GM18909 (cell line): ENCODE data around the gene SPPL3.

Experiments used
- ATAC-seq: cut with Tn5 transposase; IDR thresholded peaks from one replicate; pipeline ENCODE4 v1.9.1; 2021; ENCODE audit warnings: mild to moderate bottlenecking; ENCODE audit not compliant: unreplicated experiment, poor library complexity

SPPL3 gene

GRCh38 chr12:120879718-120880300 is 24.3 kb downstream of the SPPL3 start:
- ATAC-seq: no peak

GRCh38 chr12:120879102-120879501 is 25.1 kb downstream of the SPPL3 start:
- no peak for ATAC-seq

GRCh38 chr12:120874547-120875245 is 29.5 kb downstream of the SPPL3 start:
- no peak for ATAC-seq

- no peak for ATAC-seq
Observed at GRCh38 chr12:120873226-120873625, 30.9 kb downstream of the SPPL3 start.

- no peak for ATAC-seq
Observed at GRCh38 chr12:120872487-120872886, 31.7 kb downstream of the SPPL3 start.

GRCh38 chr12:120870415-120870814 is 33.7 kb downstream of the SPPL3 start:
- ATAC-seq: no peak

- ATAC-seq: no peak
Observed at GRCh38 chr12:120869376-120869775, 34.8 kb downstream of the SPPL3 start.

- ATAC-seq: no peak
Observed at GRCh38 chr12:120866108-120866507, 38.0 kb downstream of the SPPL3 start.

- ATAC-seq: no peak
Observed at GRCh38 chr12:120865098-120865497, 39.1 kb downstream of the SPPL3 start.

- no peak for ATAC-seq
Observed at GRCh38 chr12:120862664-120863063, 41.5 kb downstream of the SPPL3 start.

- ATAC-seq: no peak
Observed at GRCh38 chr12:120861074-120861795, 42.9 kb downstream of the SPPL3 start.

- no peak for ATAC-seq
Observed at GRCh38 chr12:120858306-120859088, 45.7 kb downstream of the SPPL3 start.

GRCh38 chr12:120856980-120857379 is 47.2 kb downstream of the SPPL3 start:
- ATAC-seq: no peak

GRCh38 chr12:120855823-120856588 is 48.2 kb downstream of the SPPL3 start:
- no peak for ATAC-seq

- ATAC-seq: no peak
Observed at GRCh38 chr12:120854804-120855203, 49.4 kb downstream of the SPPL3 start.

- ATAC-seq: no peak
Observed at GRCh38 chr12:120853188-120853587, 51.0 kb downstream of the SPPL3 start.

GRCh38 chr12:120851944-120852343 is 52.2 kb downstream of the SPPL3 start:
- ATAC-seq: no peak

GRCh38 chr12:120851444-120851843 is 52.7 kb downstream of the SPPL3 start:
- peak; percentile 63 for ATAC-seq

- ATAC-seq: no peak
Observed at GRCh38 chr12:120849765-120850164, 54.4 kb downstream of the SPPL3 start.

GRCh38 chr12:120847814-120848213 is 56.3 kb downstream of the SPPL3 start:
- ATAC-seq: peak; percentile 63
